Erythroblast (primary cell): Measurements from ENCODE around the gene POU2AF3.

ENCODE experiments used
- GATA1 ChIP-seq: IDR thresholded peaks from 2 replicates; pipeline ENCODE4 v1.6.1; 2011; ENCODE audit warnings: low read depth, mild to moderate bottlenecking, control low read depth, low read length, moderate library complexity
- POLR2A ChIP-seq: IDR thresholded peaks from 2 replicates; pipeline ENCODE4 v1.6.1; 2011; ENCODE audit warnings: mild to moderate bottlenecking, low read length

GRCh38 chr11:111307472-111308108 lies 9.2 kb downstream of the POU2AF3 start:
- TF ChIP-seq POLR2A (no peak), GATA1 (no peak)
